Chondrocyte (in vitro differentiated cells): Measurements from ENCODE around the gene GARS1. TPM values are rescaled to one million over a fixed set of nuclear protein-coding genes. Genes with fewer than 3 reads are reported as not detected.

Source experiments
- DNase-seq: peaks from one replicate; pipeline ENCODE4 v3.0.0; 2021; ENCODE audit warnings: mixed read lengths, low spot score
- H3K27ac Mint-ChIP-seq: one replicate; pipeline ENCODE4 v1.8.0; 2021; ENCODE audit warnings: mild to moderate bottlenecking, moderate library complexity, mixed read lengths; ENCODE audit not compliant: unreplicated experiment
- H3K27me3 Mint-ChIP-seq: 2 replicates; pipeline ENCODE4 v1.8.0; 2021; ENCODE audit warnings: low read depth, mixed read lengths
- H3K36me3 Mint-ChIP-seq: 2 replicates; pipeline ENCODE4 v1.8.0; 2021; ENCODE audit warnings: low read depth, mixed read lengths
- H3K4me1 Mint-ChIP-seq: 2 replicates; pipeline ENCODE4 v1.8.0; 2021; ENCODE audit warnings: low read depth, mild to moderate bottlenecking, mixed read lengths
- H3K4me3 Mint-ChIP-seq: one replicate; pipeline ENCODE4 v1.8.0; 2021; ENCODE audit warnings: mild to moderate bottlenecking, moderate library complexity, mixed read lengths; ENCODE audit not compliant: unreplicated experiment
- H3K9me3 Mint-ChIP-seq: 2 replicates; pipeline ENCODE4 v1.8.0; 2021; ENCODE audit warnings: low read depth, mixed read lengths
- CTCF ChIP-seq: fragments of 200-600 bp; sonication (generic); IDR thresholded peaks from 2 replicates; pipeline ENCODE4 v1.5.0; 2021; ENCODE audit warnings: antibody characterized with exemption, mild to moderate bottlenecking, moderate library complexity
- total RNA-seq: library from RNA; stranded (reverse); gene quantifications from 3 replicates; pipeline ENCODE4 v1.2.1, GENCODE V29; 2021

The GARS1 gene
- total RNA-seq, 1 donor from 2014 or later = 581 TPM

GRCh38 chr7:30556840-30557239, 37.8 kb upstream of the GARS1 start:
- Mint-ChIP-seq H3K4me1 (peaks cover 11% of the 10 kb centered on the region), H3K9me3 (peaks cover 2% of the 10 kb centered on the region), H3K36me3 (peaks cover 4% of the 10 kb centered on the region), H3K27me3 (no peaks in the 10 kb centered on the region), H3K27ac (no peak overlapping the region), H3K4me3 (no peak overlapping the region)
- DNase-seq = no peak
- no peak for TF ChIP-seq CTCF

DNA sequence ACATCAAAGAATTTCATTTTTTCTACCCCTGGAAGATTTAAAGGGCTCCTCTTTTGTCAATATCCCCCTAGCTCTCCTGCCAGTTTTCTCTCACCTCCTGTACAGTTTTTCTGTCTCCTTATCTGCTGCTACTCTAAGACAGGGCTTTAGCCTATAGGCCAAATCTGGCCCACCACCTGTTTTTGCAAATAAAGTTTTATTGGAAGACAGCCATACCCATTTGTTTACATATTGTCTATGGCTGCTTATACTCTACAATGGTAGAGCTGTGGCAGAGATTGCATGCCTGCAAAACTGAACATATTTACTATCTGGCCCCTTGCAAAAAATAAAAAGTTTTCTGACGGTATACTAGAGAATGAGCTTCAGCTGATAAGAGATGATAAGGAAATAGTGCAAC, 37.4 kb upstream of the GARS1 start:
- Mint-ChIP-seq H3K27me3 (no peaks in the 10 kb centered on the region), H3K27ac (no peak overlapping the region), H3K9me3 (no peaks in the 10 kb centered on the region), H3K4me3 (no peak overlapping the region), H3K36me3 (peaks cover 2% of the 10 kb centered on the region), H3K4me1 (peaks cover 10% of the 10 kb centered on the region)
- DNase-seq = no peak
- TF ChIP-seq CTCF = no peak

- Mint-ChIP-seq H3K4me1 (peaks cover 23% of the 10 kb centered on the region), H3K9me3 (no peaks in the 10 kb centered on the region), H3K4me3 (no peak overlapping the region), H3K27ac (no peak overlapping the region), H3K36me3 (peaks cover 5% of the 10 kb centered on the region), H3K27me3 (no peaks in the 10 kb centered on the region)
- DNase-seq = no peak
- no peak for TF ChIP-seq CTCF
These were observed 35.1 kb upstream of the GARS1 start for GRCh38 chr7:30559611-30560010.

GRCh38 chr7:30561389-30561788, 33.3 kb upstream of the GARS1 start:
- Mint-ChIP-seq H3K27me3 (no peaks in the 10 kb centered on the region), H3K4me3 (no peak overlapping the region), H3K36me3 (peaks cover 6% of the 10 kb centered on the region), H3K9me3 (no peaks in the 10 kb centered on the region), H3K4me1 (peaks cover 23% of the 10 kb centered on the region), H3K27ac (no peak overlapping the region)
- TF ChIP-seq CTCF = no peak
- DNase-seq = no peak

DNA sequence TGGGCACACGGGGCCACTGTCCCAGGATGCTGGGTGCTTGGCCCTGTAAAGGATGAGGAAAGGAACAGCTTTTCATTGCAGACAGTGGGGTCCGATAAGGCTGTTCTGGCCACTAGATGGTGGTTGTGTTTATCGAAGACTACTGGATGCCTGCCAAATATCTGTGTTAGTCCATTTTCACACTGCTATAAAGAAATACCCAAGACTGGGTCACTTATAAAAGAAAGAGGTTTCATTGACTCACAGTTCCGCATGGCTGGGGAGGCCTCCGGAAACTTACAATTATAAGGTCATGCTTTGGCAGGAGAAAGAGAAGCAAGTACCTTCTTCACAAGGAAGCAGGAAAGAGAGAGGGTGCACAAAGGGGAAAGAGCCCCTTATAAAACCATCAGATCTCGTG, 32.2 kb upstream of the GARS1 start:
- peak overlapping the region; percentile 46 for H3K27ac Mint-ChIP-seq
- peaks cover 6% of the 10 kb centered on the region for H3K36me3 Mint-ChIP-seq
- DNase-seq = no peak
- peaks cover 23% of the 10 kb centered on the region for H3K4me1 Mint-ChIP-seq
- H3K27me3 Mint-ChIP-seq = no peaks in the 10 kb centered on the region
- peak; percentile 35 for TF ChIP-seq CTCF
- no peak overlapping the region for H3K4me3 Mint-ChIP-seq
- H3K9me3 Mint-ChIP-seq = no peaks in the 10 kb centered on the region
